B cell (primary cell): Measurements from ENCODE around the gene ZNF3. TPM values are rescaled to one million over a fixed set of nuclear protein-coding genes. Genes with fewer than 3 reads are reported as not detected.

Experiments used
- ATAC-seq: fragments of 200-7000 bp; cut with Tn5 transposase; one replicate; pipeline ENCODE4 v1.10.0; 2021; ENCODE audit warnings: low read depth, mild to moderate bottlenecking, moderate number of reproducible peaks, moderate library complexity
- CTCF ChIA-PET: fragments of 350-600 bp; sonication (Branson Sonifier 250); formaldehyde crosslinking; loops from one replicate; lab custom pipeline; 2021; ENCODE audit warnings: antibody characterized with exemption, inconsistent platforms; lab: Charles Lee
- POLR2A ChIA-PET: fragments of 350-600 bp; sonication (Branson Sonifier 250); formaldehyde crosslinking; loops from one replicate; lab custom pipeline; 2021; ENCODE audit warnings: antibody characterized with exemption; lab: Charles Lee
- DNase-seq: peaks from one replicate; pipeline ENCODE4 v3.0.0; 2013
- H2AFZ ChIP-seq: 2 replicates; pipeline ENCODE4 v1.6.1; 2012; ENCODE audit warnings: mild to moderate bottlenecking, low read depth, low read length; ENCODE audit not compliant: insufficient read depth, poor library complexity, severe bottlenecking
- H3K27ac ChIP-seq, 2 donors: 1 replicate in 1 of 2; 2 replicates in 1 of 2; pipeline ENCODE4 v1.5.1; 2012 to 2013; ENCODE audit warnings: low read length in 2 of 2, mild to moderate bottlenecking in 2 of 2, moderate library complexity in 1 of 2
- H3K27me3 ChIP-seq, 4 experiments: fragments of 200-600 bp in 1 of 4; sonication (generic) in 1 of 4; replicated peaks in 1 of 4; 1 replicate in 2 of 4; 2 replicates in 2 of 4; pipeline versions ENCODE4 v1.6.1 to v1.7.0; 2013 to 2016; ENCODE audit warnings: low read length in 3 of 4, mild to moderate bottlenecking in 2 of 4, mixed read lengths in 1 of 4, moderate library complexity in 1 of 4; ENCODE audit not compliant: insufficient read depth in 4 of 4, control insufficient read depth in 3 of 4; ENCODE audit errors: control extremely low read depth in 1 of 4
- H3K36me3 ChIP-seq, 2 experiments: replicated peaks in 1 of 2; 1 replicate in 1 of 2; 2 replicates in 1 of 2; pipeline versions ENCODE4 v1.6.1 to v1.7.1; 2013; ENCODE audit warnings: low read length in 1 of 2; ENCODE audit not compliant: insufficient read depth in 2 of 2, control insufficient read depth in 1 of 2; ENCODE audit errors: control extremely low read depth in 1 of 2, extremely low read depth in 1 of 2
- H3K4me1 ChIP-seq, 2 donors: fragments of 200-600 bp in 1 of 2; sonication (generic) in 1 of 2; 1 replicate in 1 of 2; 2 replicates in 1 of 2; pipeline versions ENCODE4 v1.5.1 to v1.6.1; 2013 to 2017; ENCODE audit warnings: low read length in 2 of 2; ENCODE audit not compliant: control insufficient read depth in 2 of 2, insufficient read depth in 2 of 2
- H3K4me2 ChIP-seq: replicated peaks from 2 replicates; pipeline ENCODE3; 2012; ENCODE audit warnings: mild to moderate bottlenecking, low read depth, low read length; ENCODE audit not compliant: poor library complexity, severe bottlenecking
- H3K4me3 ChIP-seq, 5 experiments: fragments of 200-600 bp in 1 of 5; sonication (generic) in 1 of 5; 1 replicate in 3 of 5; 2 replicates in 2 of 5; pipeline versions ENCODE4 v1.5.1 to v1.7.0; 2011 to 2016; ENCODE audit warnings: low read length in 4 of 5, mild to moderate bottlenecking in 4 of 5, low read depth in 2 of 5, control low read depth in 1 of 5, moderate library complexity in 1 of 5; ENCODE audit not compliant: insufficient read depth in 1 of 5; ENCODE audit errors: control extremely low read depth in 1 of 5, extremely low read depth in 1 of 5
- H3K79me2 ChIP-seq: fragments of 200-600 bp; sonication (generic); one replicate; pipeline ENCODE4 v1.6.0; 2016; ENCODE audit warnings: low read length; ENCODE audit not compliant: control insufficient read depth, insufficient read depth
- H3K9ac ChIP-seq: fragments of 200-600 bp; sonication (generic); 2 replicates; pipeline ENCODE4 v1.6.1; 2017; ENCODE audit warnings: mild to moderate bottlenecking, low read length, moderate library complexity
- H3K9me3 ChIP-seq, 3 donors: one replicate each; pipeline versions ENCODE4 v1.6.1 to v1.7.1; 2013; ENCODE audit warnings: low read length in 2 of 3; ENCODE audit not compliant: control insufficient read depth in 2 of 3, insufficient read depth in 1 of 3; ENCODE audit errors: control extremely low read depth in 1 of 3
- H4K20me1 ChIP-seq: 2 replicates; pipeline ENCODE4 v1.6.0; 2012; ENCODE audit warnings: mild to moderate bottlenecking, low read length; ENCODE audit not compliant: insufficient read depth, control insufficient read depth, poor library complexity, severe bottlenecking
- H3K27ac Mint-ChIP-seq: one replicate; pipeline ENCODE4 v1.8.0; 2021; ENCODE audit warnings: mixed read lengths
- H3K27me3 Mint-ChIP-seq: one replicate; pipeline ENCODE4 v1.8.0; 2021; ENCODE audit warnings: mixed read lengths
- H3K4me1 Mint-ChIP-seq: one replicate; pipeline ENCODE4 v1.8.0; 2021; ENCODE audit warnings: mixed read lengths
- H3K4me3 Mint-ChIP-seq: one replicate; pipeline ENCODE4 v1.8.0; 2021; ENCODE audit warnings: mixed read lengths
- H3K9me3 Mint-ChIP-seq: one replicate; pipeline ENCODE4 v1.8.0; 2022; ENCODE audit warnings: mixed read lengths; ENCODE audit not compliant: insufficient read depth
- CTCF ChIP-seq: fragments of 200-600 bp; IDR thresholded peaks from one replicate; pipeline ENCODE4 v1.8.0; 2022; ENCODE audit warnings: antibody characterized with exemption, mild to moderate bottlenecking
- EZH2 ChIP-seq: IDR thresholded peaks from 2 replicates; pipeline ENCODE4 v1.6.1; 2012; ENCODE audit warnings: borderline replicate concordance, low read depth, mild to moderate bottlenecking, moderate library complexity, low read length; ENCODE audit not compliant: insufficient read depth, poor library complexity, severe bottlenecking
- WGBS: methylation state at CpG from one replicate; pipeline ENCODE4 v1.1.5; 2013; ENCODE audit warnings: missing lambda C conversion rate; ENCODE audit not compliant: insufficient coverage; 5-methylcytosine and 5-hydroxymethylcytosine counted together
- intact Hi-C: fragments of 100-400 bp; cut with micrococcal nuclease; formaldehyde crosslinking; loops from one replicate; pipeline ENCODE4 v1.10.0; 2022
- polyA plus RNA-seq: library from polyadenylated mRNA; depleted of rRNA; stranded (reverse); fragments of >200 nt; gene quantifications from 2 replicates; pipeline ENCODE4 v1.2.3, GENCODE V29; 2012
- total RNA-seq, 2 donors: library from RNA; stranded (reverse); fragments of 120-200 nt in 1 of 2; gene quantifications; 1 replicate in 1 of 2; 2 replicates in 1 of 2; pipeline versions ENCODE4 v1.2.3 to v1.2.4, GENCODE V29; 2013 to 2022

Gene ZNF3
- total and polyA plus RNA-seq, 2 donors (not counting 1 experiment from before 2014, with no cell fraction given): 19.2 to 44.8 TPM

DNA sequence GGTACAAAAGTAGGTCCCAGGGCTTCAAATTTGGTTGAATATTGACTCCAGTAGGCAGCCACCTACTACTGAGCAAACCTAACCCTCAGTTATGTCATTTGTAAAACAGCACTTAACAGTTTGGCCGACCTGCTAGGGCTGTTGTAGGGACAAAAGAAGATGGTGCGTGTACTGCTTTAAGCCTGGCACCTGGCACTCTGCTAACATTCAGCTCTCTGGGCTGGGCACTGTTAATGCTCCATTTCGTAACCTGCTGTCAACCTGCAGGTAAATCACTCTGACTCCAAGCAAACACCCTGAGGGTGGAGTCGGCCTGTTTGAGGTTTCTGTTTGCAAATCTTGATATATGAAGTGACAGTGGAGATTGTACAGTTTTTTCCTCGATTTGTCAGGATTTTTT is 58.9 kb downstream of the ZNF3 start:
- H3K4me1 Mint-ChIP-seq: peaks cover 21% of the 10 kb centered on the region

DNA sequence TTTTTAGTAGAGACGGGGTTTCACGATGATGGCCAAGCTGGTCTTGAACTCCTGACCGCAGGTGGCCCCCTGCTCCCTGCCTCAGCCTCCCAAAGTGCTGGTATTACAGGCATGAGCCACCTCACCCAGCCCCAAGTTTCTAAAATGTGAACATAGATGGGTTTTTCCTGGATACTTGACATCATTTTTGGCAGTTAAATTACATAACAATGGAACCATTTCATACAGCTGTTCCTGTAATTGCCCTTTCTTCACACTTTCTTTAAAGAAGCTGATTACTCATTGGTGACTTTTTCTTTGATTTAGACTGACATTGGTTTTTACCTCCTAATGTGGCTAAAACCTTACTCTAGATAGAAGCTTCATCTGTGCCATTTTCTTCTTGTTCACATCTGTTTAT is 60.2 kb downstream of the ZNF3 start:
- Mint-ChIP-seq H3K9me3 (no peaks in the 10 kb centered on the region), H3K4me3 (no peak overlapping the region), H3K27me3 (no peaks in the 10 kb centered on the region), H3K27ac (no peak overlapping the region), H3K4me1 (peaks cover 30% of the 10 kb centered on the region)
- no CpG with 5 or more reads among the region's 3 CpGs for WGBS
- Histone ChIP-seq H2AFZ (no peak overlapping the region), H3K79me2 (peaks cover 76% of the 10 kb centered on the region), H3K36me3 (peaks cover 10 to 17% of the 10 kb centered on the region in 2 experiments), H3K4me2 (no peak overlapping the region), H4K20me1 (peaks cover 6% of the 10 kb centered on the region), H3K4me3 (no peak overlapping the region), H3K9ac (no peak overlapping the region), H3K27me3 (no peaks in the 10 kb centered on the region), H3K27ac (no peak overlapping the region), H3K9me3 (no peaks in the 10 kb centered on the region), H3K4me1 (peaks cover 4 to 11% of the 10 kb centered on the region in 2 donors)
- intact Hi-C loops: no loop called here
- ChIA-PET CTCF (interaction anchor here (1.2 to 2.0 kb wide), 2 partner anchors 10 to 29 kb away, joined by 4 to 6 read pairs; no protein-coding TSS in a partner anchor), POLR2A (interaction anchor here (0.7 kb wide), 2 partner anchors 25 to 103 kb away, joined by 3 to 5 read pairs; no protein-coding TSS in a partner anchor)
- TF ChIP-seq CTCF (no peak), EZH2 (no peak)
- no peak for ATAC-seq
- no peak for DNase-seq

More for the DNA sequence above, 58.9 kb downstream of the ZNF3 start:
- ATAC-seq: no peak
- Histone ChIP-seq H4K20me1 (peaks cover 6% of the 10 kb centered on the region), H3K27ac (no peak overlapping the region), H3K4me2 (no peak overlapping the region), H3K27me3 (no peaks in the 10 kb centered on the region), H2AFZ (no peak overlapping the region), H3K36me3 (peaks cover 12 to 22% of the 10 kb centered on the region in 2 experiments), H3K79me2 (peaks cover 63% of the 10 kb centered on the region), H3K9me3 (no peaks in the 10 kb centered on the region), H3K4me3 (no peak overlapping the region), H3K9ac (no peak overlapping the region), H3K4me1 (peaks cover 0 to 3% of the 10 kb centered on the region in 2 donors)
- TF ChIP-seq EZH2 (no peak), CTCF (no peak)
- H3K4me3 Mint-ChIP-seq: no peak overlapping the region
- no peak overlapping the region for H3K27ac Mint-ChIP-seq
- no peak for DNase-seq
- 50% methylated on average over 2 of the region's 5 CpGs for WGBS
- POLR2A ChIA-PET: no interaction called here
- intact Hi-C loops: no loop called here
- H3K9me3 Mint-ChIP-seq: no peaks in the 10 kb centered on the region
- no peaks in the 10 kb centered on the region for H3K27me3 Mint-ChIP-seq
- CTCF ChIA-PET: interaction anchor here (1.3 kb wide), 1 partner anchor 27 kb away, joined by 3 read pairs; the partner anchor contains the start of gene ZSCAN21
